K562 treated with DMSO at 1 percent for 12 hours (cell line): ENCODE measurements around the gene FAM227B. TPM values are rescaled to one million over a fixed set of nuclear protein-coding genes. Genes with fewer than 3 reads are reported as not detected.

Experiments used
- total RNA-seq: library from RNA; unstranded; fragments of 300-600 nt; gene quantifications from 2 replicates; pipeline ENCODE4 v1.2.3, GENCODE V29; 2022; ENCODE audit not compliant: insufficient read depth

FAM227B gene
- total RNA-seq, result 5.5 and 6.7 TPM in 2 replicates

DNA sequence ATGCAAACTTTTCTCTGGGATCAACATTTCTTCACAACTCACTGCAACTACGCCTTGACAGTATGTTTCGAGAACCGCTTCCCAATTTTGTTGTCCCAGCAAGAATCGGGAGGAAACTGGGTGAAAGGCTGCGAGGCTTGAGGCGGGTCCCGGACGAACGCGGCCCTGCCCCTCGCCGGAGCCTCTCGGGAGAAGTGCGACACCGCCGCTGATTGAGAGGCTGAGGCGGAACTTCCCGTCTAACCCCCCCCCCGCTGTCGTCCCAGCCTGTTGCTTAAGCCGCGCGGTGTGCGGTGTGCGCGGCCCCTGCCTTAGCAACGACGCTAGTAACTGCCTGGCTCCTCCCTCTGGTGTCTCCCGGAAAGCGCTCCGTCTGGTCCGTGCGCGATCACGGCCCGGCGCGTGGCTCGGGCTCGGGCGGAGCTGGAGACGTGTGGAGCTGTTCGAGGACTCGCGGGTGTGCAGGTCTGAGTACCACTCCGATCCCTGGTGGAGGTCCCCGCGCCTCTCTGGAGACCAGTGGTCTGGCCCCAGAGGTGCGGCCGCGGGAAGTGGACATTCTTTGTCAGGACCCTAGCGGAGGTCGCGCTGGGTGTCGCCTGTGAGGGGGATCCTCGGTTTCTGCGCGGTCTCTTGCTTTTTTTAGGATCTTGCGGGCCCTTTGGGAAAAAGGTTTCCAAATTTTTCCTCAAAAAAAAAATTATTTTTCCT lies at the start of gene FAM227B, which contains the start of gene DTWD1:
Gene FAM227B, minus strand, starts transcription at position 161 of the 711 bp plus-strand sequence. CDS start 5,647 bp downstream, outside the sequence.
Gene DTWD1, plus strand, starts transcription at position 391 of the 711 bp plus-strand sequence. CDS start 4,120 bp downstream, outside the sequence.

DNA sequence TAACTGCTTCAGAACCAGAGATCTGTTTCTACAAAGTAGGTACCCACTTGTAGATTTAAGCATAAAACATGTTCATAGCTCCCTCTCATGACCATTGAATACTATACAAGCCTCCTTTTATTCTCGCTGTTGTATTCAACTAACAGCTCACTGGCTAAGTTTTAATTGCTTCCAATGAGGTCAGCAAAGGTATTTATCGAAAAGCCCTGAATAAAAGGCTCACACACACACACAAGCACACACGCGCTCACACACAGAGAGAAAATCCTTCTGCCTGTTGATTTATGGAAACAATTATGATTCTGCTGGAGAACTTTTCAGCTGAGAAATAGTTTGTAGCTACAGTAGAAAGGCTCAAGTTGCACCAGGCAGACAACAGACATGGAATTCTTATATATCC lies 197.6 kb downstream of the FAM227B start, which contains the start of gene FGF7:
Gene FGF7, plus strand, starts transcription at position 222 of the 400 bp plus-strand sequence. CDS start 1,056 bp downstream, outside the sequence.

Other genes with a start within 250 kb of the FAM227B start
- gene FGF7, start 197.6 kb downstream of the FAM227B start, total RNA-seq, result not detected in 2 replicates
- 6.8 and 19.0 TPM in 2 replicates for gene DTWD1, start 230 bp upstream of the FAM227B start, total RNA-seq